ENCODE data around the gene SYT9.
"Not testable (repeated sequence)": the region's sequence is repeated elsewhere in the genome, so short reads cannot be mapped to it uniquely, and the experiment has no call there.

Gene SYT9

GRCh38 chr11:7501894-7502293 lies 250.2 kb downstream of the SYT9 start:
- no peak for DNase-seq (ENCODE audit: low read depth in 3 of 3)

- DNase-seq (ENCODE audit: low read depth in 3 of 3): no peak
Observed at GRCh38 chr11:7506243-7506642, 254.5 kb downstream of the SYT9 start.

- DNase-seq (ENCODE audit: low read depth in 3 of 3): no peak
Observed at GRCh38 chr11:7508087-7508486, 256.4 kb downstream of the SYT9 start.

- DNase-seq (ENCODE audit: low read depth in 3 of 3): no peak
Observed at GRCh38 chr11:7509966-7510365, 258.3 kb downstream of the SYT9 start.

- DNase-seq (ENCODE audit: low read depth in 3 of 3): no peak
Observed at GRCh38 chr11:7511401-7511800, 259.7 kb downstream of the SYT9 start.

GRCh38 chr11:7512525-7513233 lies 261.0 kb downstream of the SYT9 start:
- no peak for DNase-seq (ENCODE audit: low read depth in 3 of 3)

GRCh38 chr11:7513234-7514098 lies 261.8 kb downstream of the SYT9 start, which contains the start of gene PPFIBP2:
PPFIBP2 (plus strand) TSS chr11:7513999; CDS start chr11:7549476, 35,477 bp downstream.
- DNase-seq (ENCODE audit: low read depth in 3 of 3): peak; percentile 56 to 74 (median 57)

- DNase-seq (ENCODE audit: low read depth in 3 of 3): no peak
Observed at GRCh38 chr11:7514099-7514591, 262.4 kb downstream of the SYT9 start.

- DNase-seq (ENCODE audit: low read depth in 3 of 3): no peak
Observed at GRCh38 chr11:7515447-7515886, 263.8 kb downstream of the SYT9 start.

GRCh38 chr11:7516475-7516874 lies 264.8 kb downstream of the SYT9 start:
- no peak for DNase-seq (ENCODE audit: low read depth in 3 of 3)

GRCh38 chr11:7517743-7518142 lies 266.0 kb downstream of the SYT9 start:
- not testable (repeated sequence) for DNase-seq (ENCODE audit: low read depth in 3 of 3)
